HepG2 (cell line): Measurements from ENCODE around the gene FKBP1A. TPM values are rescaled to one million over a fixed set of nuclear protein-coding genes. Genes with fewer than 3 reads are reported as not detected.
A peak's percentile ranks its signal among the peaks of the same experiment; 100 is the strongest.

ENCODE experiments used
- CCAR2 ChIP-seq: fragments of 200-400 bp; formaldehyde crosslinking; optimal IDR thresholded peaks from 2 replicates; pipeline ENCODE3; 2018; ENCODE audit warnings: low read depth, mild to moderate bottlenecking, low read length, moderate library complexity
- CREB1 ChIP-seq, 2 experiments: fragments of 450-650 bp in 1 of 2; IDR thresholded peaks; 2 replicates each; pipeline ENCODE4 v1.6.1; 2016 to 2017; ENCODE audit warnings: control low read depth in 1 of 2, mild to moderate bottlenecking in 1 of 2, missing compliant biosample characterization in 1 of 2, missing genetic modification characterization in 1 of 2
- FOXM1 ChIP-seq: sonication (generic); formaldehyde crosslinking; IDR thresholded peaks from 2 replicates; pipeline ENCODE4 v1.5.0; 2020; ENCODE audit warnings: missing genetic modification reagents
- HNRNPH1 ChIP-seq: fragments of 200-400 bp; formaldehyde crosslinking; optimal IDR thresholded peaks from 2 replicates; pipeline ENCODE3; 2017; ENCODE audit warnings: mild to moderate bottlenecking, low read depth, low read length
- IKZF4 ChIP-seq: sonication (generic); formaldehyde crosslinking; IDR thresholded peaks from 2 replicates; pipeline ENCODE4 v1.5.1; 2020; ENCODE audit warnings: borderline replicate concordance, mild to moderate bottlenecking, low read depth, missing genetic modification reagents; ENCODE audit errors: not compliant biosample characterization
- KDM1A ChIP-seq: IDR thresholded peaks from 2 replicates; pipeline ENCODE4 v1.6.1; 2016; ENCODE audit warnings: missing compliant biosample characterization
- LRRFIP1 ChIP-seq: sonication (generic); formaldehyde crosslinking; conservative IDR thresholded peaks from 2 replicates; pipeline ENCODE4 v1.4.0; 2020; ENCODE audit warnings: missing genetic modification reagents
- NFYB ChIP-seq: sonication (generic); formaldehyde crosslinking; IDR thresholded peaks from 2 replicates; pipeline ENCODE4 v1.4.0; 2020; ENCODE audit warnings: missing genetic modification reagents
- PHF20 ChIP-seq: sonication (generic); formaldehyde crosslinking; IDR thresholded peaks from 2 replicates; pipeline ENCODE4 v1.5.0; 2020; ENCODE audit warnings: mild to moderate bottlenecking, missing genetic modification reagents
- PHF8 ChIP-seq: sonication (generic); formaldehyde crosslinking; IDR thresholded peaks from 2 replicates; pipeline ENCODE4 v1.5.0; 2020; ENCODE audit warnings: missing genetic modification reagents
- SKI ChIP-seq: fragments of 450-650 bp; IDR thresholded peaks from one replicate; pipeline ENCODE4 v1.6.1; 2018; ENCODE audit warnings: mild to moderate bottlenecking; ENCODE audit not compliant: partially characterized antibody
- SP2 ChIP-seq: sonication (generic); formaldehyde crosslinking; IDR thresholded peaks from 2 replicates; pipeline ENCODE4 v1.5.1; 2020; ENCODE audit warnings: mild to moderate bottlenecking, missing genetic modification reagents
- ZBTB42 ChIP-seq: sonication (generic); formaldehyde crosslinking; IDR thresholded peaks from 2 replicates; pipeline ENCODE4 v1.5.0; 2020; ENCODE audit warnings: mild to moderate bottlenecking, missing genetic modification reagents
- ZNF138 ChIP-seq: sonication (generic); formaldehyde crosslinking; IDR thresholded peaks from 2 replicates; pipeline ENCODE4 v1.5.0; 2020; ENCODE audit warnings: mild to moderate bottlenecking, low read depth, missing genetic modification reagents
- ZNF788 ChIP-seq: sonication (generic); formaldehyde crosslinking; IDR thresholded peaks from 2 replicates; pipeline ENCODE4 v1.5.0; 2020; ENCODE audit warnings: mild to moderate bottlenecking, missing genetic modification reagents, borderline replicate concordance
- ZSCAN31 ChIP-seq: sonication (generic); formaldehyde crosslinking; IDR thresholded peaks from 2 replicates; pipeline ENCODE4 v1.5.0; 2020; ENCODE audit warnings: low read depth, mild to moderate bottlenecking, missing genetic modification reagents
- polyA plus RNA-seq, 8 experiments: library from polyadenylated mRNA; depleted of rRNA in 3 of 8; stranded (reverse) in 7 of 8; unstranded in 1 of 8; fragments of >200 nt; fragmentation: Illumina TruSeq in 4 of 8; extraction: Trizol in 4 of 8; gene quantifications; 2 replicates each; pipeline versions ENCODE4 v1.2.1 to v1.2.3, GENCODE V29; 2011 to 2016; ENCODE audit warnings: low read depth in 4 of 8, missing spikeins in 1 of 8, mixed read lengths in 1 of 8; ENCODE audit not compliant: insufficient read depth in 1 of 8
- total RNA-seq, 5 experiments: library from RNA; depleted of rRNA; stranded (reverse); fragments of >200 nt; fragmentation: Illumina TruSeq; extraction: Trizol; gene quantifications; 2 replicates each; pipeline ENCODE4 v1.2.3, GENCODE V29; 2016; ENCODE audit warnings: low read depth in 1 of 5
- TF ChIP-seq, protein P1 (sequence below): IDR thresholded peaks from 2 replicates; pipeline ENCODE4 v1.6.1; 2012; ENCODE audit warnings: low read length, improper control_type of control experiment
- TF ChIP-seq, protein P2 (sequence below): sonication (generic); formaldehyde crosslinking; IDR thresholded peaks from 2 replicates; pipeline ENCODE4 v1.9.0; 2022; ENCODE audit warnings: low read depth, missing genetic modification reagents

The FKBP1A gene
- total and polyA plus RNA-seq, 2 of the 13 experiments (the other 11 are each of a cell fraction or from before 2014, with no cell fraction given) = 119 to 468 TPM

DNA sequence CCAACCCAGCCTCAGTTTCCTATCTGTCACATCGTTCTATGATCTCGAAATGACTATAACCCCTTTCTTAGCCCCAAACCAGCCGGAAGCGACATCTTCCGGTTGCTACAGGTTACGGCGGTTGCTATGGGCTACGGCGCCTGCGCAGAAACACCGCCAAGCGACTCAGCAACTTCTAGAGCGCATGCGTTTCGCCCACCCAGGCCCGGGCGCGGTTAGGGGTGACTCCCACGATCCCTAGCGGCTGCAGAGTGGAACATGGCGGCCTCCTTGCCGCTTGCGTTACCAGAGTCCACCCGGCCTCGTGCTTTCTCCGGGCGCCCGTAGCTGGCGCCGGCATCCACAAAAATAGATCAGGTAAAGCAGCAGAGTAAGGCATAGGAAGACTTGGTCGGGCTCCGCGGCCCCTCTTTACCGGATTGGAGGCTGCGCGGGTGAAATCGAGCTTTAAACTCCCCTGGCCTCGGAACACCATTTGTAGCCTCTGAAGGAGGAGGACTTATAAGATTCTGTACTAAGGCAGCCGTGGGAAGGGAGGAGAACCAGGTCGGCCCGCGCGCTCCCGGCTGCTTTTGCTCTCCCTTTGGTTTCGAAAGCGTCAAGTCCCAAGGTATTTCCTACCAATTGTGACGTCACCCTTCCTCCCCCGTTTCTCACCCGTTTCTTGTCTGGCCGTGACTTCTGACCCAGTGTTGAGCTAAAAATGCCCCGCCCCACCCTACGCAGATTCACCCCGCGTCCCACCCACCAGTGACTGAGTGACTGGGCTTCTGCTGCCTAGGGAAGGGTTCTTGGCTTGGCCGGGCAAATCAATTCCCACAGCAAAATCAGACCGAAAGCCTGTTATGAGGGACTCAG, 67.5 kb downstream of the FKBP1A start (continued):
- TF ChIP-seq PHF8 (CRISPR knock-in tag) (peak; percentile 99), LRRFIP1 (CRISPR knock-in tag) (no peak), ZSCAN31 (CRISPR knock-in tag) (peak; percentile 96), IKZF4 (no peak), KDM1A (CRISPR knock-in tag) (peak; percentile 87), ZNF138 (CRISPR knock-in tag) (peak; percentile 43; the same call in 1 of the 2 replicates), CCAR2 (no peak), CREB1 (IDR thresholded peaks at IDR 0.05) (peak; percentile 100), CREB1 (CRISPR knock-in tag; IDR thresholded peaks at IDR 0.05) (peak; percentile 94), PHF20 (peak; percentile 80), HNRNPH1 (peak; percentile 20), SP2 (CRISPR knock-in tag) (peak; percentile 29; the same call in 1 of the 2 replicates), FOXM1 (CRISPR knock-in tag) (no peak), ZNF788 (CRISPR knock-in tag) (peak; percentile 67; the same call in 1 of the 2 replicates), SKI (no peak), ZBTB42 (CRISPR knock-in tag) (peak; percentile 80; the same call in 1 of the 2 replicates), NFYB (CRISPR knock-in tag) (peak; percentile 44; the same call in 1 of the 2 replicates)
- TF ChIP-seq, protein P1, sequence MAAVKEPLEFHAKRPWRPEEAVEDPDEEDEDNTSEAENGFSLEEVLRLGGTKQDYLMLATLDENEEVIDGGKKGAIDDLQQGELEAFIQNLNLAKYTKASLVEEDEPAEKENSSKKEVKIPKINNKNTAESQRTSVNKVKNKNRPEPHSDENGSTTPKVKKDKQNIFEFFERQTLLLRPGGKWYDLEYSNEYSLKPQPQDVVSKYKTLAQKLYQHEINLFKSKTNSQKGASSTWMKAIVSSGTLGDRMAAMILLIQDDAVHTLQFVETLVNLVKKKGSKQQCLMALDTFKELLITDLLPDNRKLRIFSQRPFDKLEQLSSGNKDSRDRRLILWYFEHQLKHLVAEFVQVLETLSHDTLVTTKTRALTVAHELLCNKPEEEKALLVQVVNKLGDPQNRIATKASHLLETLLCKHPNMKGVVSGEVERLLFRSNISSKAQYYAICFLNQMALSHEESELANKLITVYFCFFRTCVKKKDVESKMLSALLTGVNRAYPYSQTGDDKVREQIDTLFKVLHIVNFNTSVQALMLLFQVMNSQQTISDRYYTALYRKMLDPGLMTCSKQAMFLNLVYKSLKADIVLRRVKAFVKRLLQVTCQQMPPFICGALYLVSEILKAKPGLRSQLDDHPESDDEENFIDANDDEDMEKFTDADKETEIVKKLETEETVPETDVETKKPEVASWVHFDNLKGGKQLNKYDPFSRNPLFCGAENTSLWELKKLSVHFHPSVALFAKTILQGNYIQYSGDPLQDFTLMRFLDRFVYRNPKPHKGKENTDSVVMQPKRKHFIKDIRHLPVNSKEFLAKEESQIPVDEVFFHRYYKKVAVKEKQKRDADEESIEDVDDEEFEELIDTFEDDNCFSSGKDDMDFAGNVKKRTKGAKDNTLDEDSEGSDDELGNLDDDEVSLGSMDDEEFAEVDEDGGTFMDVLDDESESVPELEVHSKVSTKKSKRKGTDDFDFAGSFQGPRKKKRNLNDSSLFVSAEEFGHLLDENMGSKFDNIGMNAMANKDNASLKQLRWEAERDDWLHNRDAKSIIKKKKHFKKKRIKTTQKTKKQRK = no peak
- TF ChIP-seq, protein P2, sequence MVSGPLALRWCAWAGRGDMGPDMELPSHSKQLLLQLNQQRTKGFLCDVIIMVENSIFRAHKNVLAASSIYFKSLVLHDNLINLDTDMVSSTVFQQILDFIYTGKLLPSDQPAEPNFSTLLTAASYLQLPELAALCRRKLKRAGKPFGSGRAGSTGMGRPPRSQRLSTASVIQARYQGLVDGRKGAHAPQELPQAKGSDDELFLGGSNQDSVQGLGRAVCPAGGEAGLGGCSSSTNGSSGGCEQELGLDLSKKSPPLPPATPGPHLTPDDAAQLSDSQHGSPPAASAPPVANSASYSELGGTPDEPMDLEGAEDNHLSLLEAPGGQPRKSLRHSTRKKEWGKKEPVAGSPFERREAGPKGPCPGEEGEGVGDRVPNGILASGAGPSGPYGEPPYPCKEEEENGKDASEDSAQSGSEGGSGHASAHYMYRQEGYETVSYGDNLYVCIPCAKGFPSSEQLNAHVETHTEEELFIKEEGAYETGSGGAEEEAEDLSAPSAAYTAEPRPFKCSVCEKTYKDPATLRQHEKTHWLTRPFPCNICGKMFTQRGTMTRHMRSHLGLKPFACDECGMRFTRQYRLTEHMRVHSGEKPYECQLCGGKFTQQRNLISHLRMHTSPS (CRISPR knock-in tag) = peak; percentile 18; the same call in 1 of the 2 replicates
